Fibroblast of lung (primary cell): ENCODE results near the gene ABCB4. TPM values are rescaled to one million over a fixed set of nuclear protein-coding genes. Genes with fewer than 3 reads are reported as not detected.

Experiments
- DNase-seq, 2 donors: peaks; one replicate each; pipeline versions ENCODE4 v3.0.0 to v3.0.0-alpha.2; 2010; ENCODE audit warnings: low read depth in 2 of 2
- H2AFZ ChIP-seq: 2 replicates; pipeline ENCODE4 v1.5.1; 2012; ENCODE audit warnings: low read length, control low read depth, inconsistent platforms
- H3K27ac ChIP-seq: 2 replicates; pipeline ENCODE4 v1.5.1; 2011; ENCODE audit warnings: low read length, control low read depth; ENCODE audit not compliant: insufficient read depth
- H3K27me3 ChIP-seq: 2 replicates; pipeline ENCODE4 v1.5.1; 2011; ENCODE audit warnings: mild to moderate bottlenecking, low read length; ENCODE audit not compliant: control insufficient read depth, insufficient read depth
- H3K36me3 ChIP-seq: 2 replicates; pipeline ENCODE4 v1.5.1; 2011; ENCODE audit warnings: low read length; ENCODE audit not compliant: control insufficient read depth, insufficient read depth
- H3K4me1 ChIP-seq: 2 replicates; pipeline ENCODE4 v1.5.1; 2011; ENCODE audit warnings: low read length; ENCODE audit not compliant: control insufficient read depth, insufficient read depth; ENCODE audit errors: extremely low read depth
- H3K4me2 ChIP-seq: 2 replicates; pipeline ENCODE4 v1.5.1; 2011; ENCODE audit warnings: low read length, control low read depth; ENCODE audit not compliant: insufficient read depth; ENCODE audit errors: extremely low read depth
- H3K4me3 ChIP-seq, 4 experiments: fragments of 200-600 bp in 1 of 4; sonication (generic) in 1 of 4; replicated peaks in 1 of 4; 2 replicates each; pipeline ENCODE4 v1.5.1; 2011 to 2016; ENCODE audit warnings: low read length in 4 of 4, low read depth in 3 of 4, mild to moderate bottlenecking in 3 of 4, control low read depth in 2 of 4, inconsistent platforms in 1 of 4, mixed read lengths in 1 of 4; ENCODE audit not compliant: insufficient read depth in 1 of 4; ENCODE audit errors: control extremely low read depth in 1 of 4
- H3K79me2 ChIP-seq: 2 replicates; pipeline ENCODE4 v1.5.1; 2012; ENCODE audit warnings: mild to moderate bottlenecking, low read length, inconsistent platforms; ENCODE audit not compliant: control insufficient read depth, insufficient read depth
- H3K9ac ChIP-seq: 2 replicates; pipeline ENCODE4 v1.5.1; 2011; ENCODE audit warnings: mild to moderate bottlenecking, low read length, control low read depth; ENCODE audit not compliant: insufficient read depth
- H3K9me3 ChIP-seq: 2 replicates; pipeline ENCODE4 v1.5.1; 2012; ENCODE audit warnings: low read depth, low read length; ENCODE audit not compliant: control insufficient read depth, insufficient read depth
- H4K20me1 ChIP-seq: 2 replicates; pipeline ENCODE4 v1.5.1; 2011; ENCODE audit warnings: low read length; ENCODE audit not compliant: control insufficient read depth, insufficient read depth; ENCODE audit errors: extremely low read depth
- EZH2 ChIP-seq: IDR thresholded peaks from 2 replicates; pipeline ENCODE4 v1.5.1; 2012; ENCODE audit warnings: low read length, control low read depth, mild to moderate bottlenecking; ENCODE audit errors: missing control alignments
- polyA plus RNA-seq, 2 donors: library from polyadenylated mRNA; depleted of rRNA in 1 of 2; stranded (reverse) in 1 of 2; unstranded in 1 of 2; fragments of >200 nt; gene quantifications; 2 replicates each; pipeline ENCODE4 v1.2.1, GENCODE V29; 2011 to 2012; ENCODE audit warnings: missing spikeins in 1 of 2
- total RNA-seq: library from RNA; depleted of rRNA; stranded (reverse); fragments of >200 nt; gene quantifications from 2 replicates; pipeline ENCODE4 v1.2.1, GENCODE V29; 2014
- TF ChIP-seq, protein P1 (sequence below), 2 donors: IDR thresholded peaks in 1 of 2; conservative IDR thresholded peaks in 1 of 2; 1 replicate in 1 of 2; 2 replicates in 1 of 2; pipeline ENCODE4 v1.5.1; 2011 to 2012; ENCODE audit warnings: low read length in 2 of 2, control low read depth in 1 of 2, inconsistent platforms in 1 of 2, low read depth in 1 of 2, mild to moderate bottlenecking in 1 of 2

ABCB4 gene
- total and polyA plus RNA-seq, 2 donors (not counting 1 experiment from before 2014, with no cell fraction given): 0.16 to 0.66 TPM

- Histone ChIP-seq H3K27me3 (no peaks in the 10 kb centered on the region), H3K36me3 (no peaks in the 10 kb centered on the region), H3K9me3 (no peaks in the 10 kb centered on the region), H3K9ac (no peak overlapping the region), H3K4me3 (no peak overlapping the region), H3K79me2 (no peaks in the 10 kb centered on the region), H3K4me1 (no peaks in the 10 kb centered on the region), H3K4me2 (no peak overlapping the region), H3K27ac (no peak overlapping the region), H4K20me1 (no peaks in the 10 kb centered on the region), H2AFZ (no peak overlapping the region)
- TF ChIP-seq EZH2: no peak
- TF ChIP-seq, protein P1, sequence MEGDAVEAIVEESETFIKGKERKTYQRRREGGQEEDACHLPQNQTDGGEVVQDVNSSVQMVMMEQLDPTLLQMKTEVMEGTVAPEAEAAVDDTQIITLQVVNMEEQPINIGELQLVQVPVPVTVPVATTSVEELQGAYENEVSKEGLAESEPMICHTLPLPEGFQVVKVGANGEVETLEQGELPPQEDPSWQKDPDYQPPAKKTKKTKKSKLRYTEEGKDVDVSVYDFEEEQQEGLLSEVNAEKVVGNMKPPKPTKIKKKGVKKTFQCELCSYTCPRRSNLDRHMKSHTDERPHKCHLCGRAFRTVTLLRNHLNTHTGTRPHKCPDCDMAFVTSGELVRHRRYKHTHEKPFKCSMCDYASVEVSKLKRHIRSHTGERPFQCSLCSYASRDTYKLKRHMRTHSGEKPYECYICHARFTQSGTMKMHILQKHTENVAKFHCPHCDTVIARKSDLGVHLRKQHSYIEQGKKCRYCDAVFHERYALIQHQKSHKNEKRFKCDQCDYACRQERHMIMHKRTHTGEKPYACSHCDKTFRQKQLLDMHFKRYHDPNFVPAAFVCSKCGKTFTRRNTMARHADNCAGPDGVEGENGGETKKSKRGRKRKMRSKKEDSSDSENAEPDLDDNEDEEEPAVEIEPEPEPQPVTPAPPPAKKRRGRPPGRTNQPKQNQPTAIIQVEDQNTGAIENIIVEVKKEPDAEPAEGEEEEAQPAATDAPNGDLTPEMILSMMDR (conservative IDR thresholded peaks at IDR 0.05 in 1 of 2, IDR thresholded peaks at IDR 0.05 in 1 of 2; ENCODE audit: low read depth in 1 of 2, low read length in 2 of 2): no peak
- peak in 1 of 2 donors; percentile 34 for DNase-seq
Measured at GRCh38 chr7:87404674-87405073, 70.8 kb downstream of the ABCB4 start.

DNA sequence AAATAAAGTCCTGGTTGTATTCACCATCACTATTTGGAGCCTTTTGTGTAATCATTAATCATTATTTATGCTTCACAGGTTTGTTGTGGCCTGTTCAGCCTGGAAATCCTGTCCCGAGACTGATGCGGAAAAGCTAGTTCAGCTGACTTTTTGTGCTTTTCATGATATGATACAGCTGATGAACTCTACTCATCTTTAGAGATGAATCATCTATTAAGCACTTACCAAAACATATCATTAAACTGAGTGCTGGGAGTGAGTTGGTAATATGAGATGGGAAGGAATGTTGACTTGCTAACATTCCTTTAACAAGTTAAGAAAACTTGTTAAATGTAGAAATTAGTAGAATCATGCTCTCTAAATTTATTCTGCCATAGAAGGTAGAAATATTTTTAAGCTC is 77.0 kb downstream of the ABCB4 start:
- peak; percentile 47 to 84 for DNase-seq
- Histone ChIP-seq H3K9me3 (no peaks in the 10 kb centered on the region), H3K27ac (no peak overlapping the region), H4K20me1 (no peaks in the 10 kb centered on the region), H3K4me2 (peak overlapping the region; percentile 40), H3K4me3 (no peak overlapping the region), H2AFZ (no peak overlapping the region), H3K9ac (no peak overlapping the region), H3K4me1 (no peaks in the 10 kb centered on the region), H3K27me3 (no peaks in the 10 kb centered on the region), H3K36me3 (no peaks in the 10 kb centered on the region), H3K79me2 (no peaks in the 10 kb centered on the region)
- no peak for TF ChIP-seq EZH2
- TF ChIP-seq, protein P1 (conservative IDR thresholded peaks at IDR 0.05 in 1 of 2, IDR thresholded peaks at IDR 0.05 in 1 of 2; ENCODE audit: low read depth in 1 of 2, low read length in 2 of 2): no peak

DNA sequence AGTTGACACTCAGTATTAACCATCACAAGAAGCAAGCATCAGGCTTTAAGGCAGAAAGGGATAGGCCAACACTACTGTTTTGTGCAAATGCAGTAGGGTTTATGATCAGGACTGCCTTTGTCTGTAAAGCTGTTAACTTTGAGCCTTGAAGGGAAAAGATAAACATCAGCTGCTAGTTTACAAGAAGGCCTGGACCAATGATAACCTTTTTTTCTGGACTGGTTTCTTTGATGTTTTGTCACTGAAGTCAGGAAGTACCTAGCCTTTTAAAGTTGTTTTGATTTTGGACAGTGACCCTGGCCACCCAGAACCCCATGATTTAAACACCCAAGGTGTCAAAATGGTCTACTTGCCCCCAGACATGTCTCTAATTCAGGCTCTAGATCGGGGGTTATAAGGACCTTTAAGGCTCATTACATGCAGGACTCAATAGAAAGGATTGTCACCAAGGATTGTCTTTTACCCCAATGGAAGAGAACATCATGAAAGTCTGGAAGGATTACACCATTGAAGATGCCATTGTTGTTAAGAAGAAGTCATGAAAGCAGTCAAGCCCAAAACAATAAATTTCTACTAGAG is 79.9 kb downstream of the ABCB4 start:
- H3K4me2 ChIP-seq: no peak overlapping the region
- no peak overlapping the region for H3K4me3 ChIP-seq
- no peaks in the 10 kb centered on the region for H3K4me1 ChIP-seq
- H3K27ac ChIP-seq: no peak overlapping the region
- no peaks in the 10 kb centered on the region for H3K36me3 ChIP-seq
- H3K9me3 ChIP-seq: no peaks in the 10 kb centered on the region
- no peaks in the 10 kb centered on the region for H3K27me3 ChIP-seq
- H2AFZ ChIP-seq: no peak overlapping the region
- DNase-seq: no peak
- no peak overlapping the region for H3K9ac ChIP-seq
- H4K20me1 ChIP-seq: no peaks in the 10 kb centered on the region
- no peaks in the 10 kb centered on the region for H3K79me2 ChIP-seq
- TF ChIP-seq, protein P1 (conservative IDR thresholded peaks at IDR 0.05 in 1 of 2, IDR thresholded peaks at IDR 0.05 in 1 of 2; ENCODE audit: low read depth in 1 of 2, low read length in 2 of 2): no peak
- no peak for TF ChIP-seq EZH2
